Lung microvascular endothelial cell (primary cell): Measurements from ENCODE around the gene NR5A2. TPM values are rescaled to one million over a fixed set of nuclear protein-coding genes. Genes with fewer than 3 reads are reported as not detected.

ENCODE experiments used
- DNase-seq, 2 donors: peaks; one replicate each; pipeline versions ENCODE4 v3.0.0 to v3.0.0-alpha.2; 2010; ENCODE audit warnings: low read depth in 2 of 2
- total RNA-seq: library from RNA; depleted of rRNA; stranded (reverse); fragments of >200 nt; gene quantifications from 2 replicates; pipeline ENCODE4 v1.2.1, GENCODE V29; 2014

NR5A2 gene
- total RNA-seq = 3.4 and 7.2 TPM in 2 replicates

GRCh38 chr1:200027264-200027823, at the start of gene NR5A2:
Gene NR5A2, plus strand, starts transcription at chr1:200027710. Its CDS starts 138 bp downstream, at chr1:200027848.
- no peak for DNase-seq

- peak in 1 of 2 donors; percentile 12 for DNase-seq
Measured at GRCh38 chr1:199978408-199978940, 49.0 kb upstream of the NR5A2 start.

- no peak for DNase-seq
Measured at GRCh38 chr1:199979071-199979470, 48.4 kb upstream of the NR5A2 start.

GRCh38 chr1:199981584-199981983, 45.9 kb upstream of the NR5A2 start:
- no peak for DNase-seq

- DNase-seq = no peak
Measured at GRCh38 chr1:199982606-199983005, 44.9 kb upstream of the NR5A2 start.

- no peak for DNase-seq
Measured at GRCh38 chr1:199983531-199983930, 44.0 kb upstream of the NR5A2 start.

GRCh38 chr1:199995096-199995685, 32.3 kb upstream of the NR5A2 start:
- DNase-seq = no peak

- DNase-seq = no peak
Measured at GRCh38 chr1:200005165-200005564, 22.3 kb upstream of the NR5A2 start.

GRCh38 chr1:200006711-200007110, 20.8 kb upstream of the NR5A2 start:
- no peak for DNase-seq

GRCh38 chr1:200015811-200016210, 11.7 kb upstream of the NR5A2 start:
- DNase-seq = no peak

GRCh38 chr1:200021577-200022238, 5.8 kb upstream of the NR5A2 start:
- no peak for DNase-seq

- DNase-seq = peak in 1 of 2 donors; percentile 38
Measured at GRCh38 chr1:200022239-200022804, 5.2 kb upstream of the NR5A2 start.

- peak; percentile 7 to 17 for DNase-seq
Measured at GRCh38 chr1:200028586-200029034, 1.1 kb downstream of the NR5A2 start.

GRCh38 chr1:200029035-200029821, 1.7 kb downstream of the NR5A2 start:
- DNase-seq = peak; percentile 64 to 66

- no peak for DNase-seq
Measured at GRCh38 chr1:200029822-200030152, 2.3 kb downstream of the NR5A2 start.

GRCh38 chr1:200030791-200031190, 3.3 kb downstream of the NR5A2 start:
- no peak for DNase-seq

- no peak for DNase-seq
Measured at GRCh38 chr1:200033511-200034261, 6.2 kb downstream of the NR5A2 start.

- no peak for DNase-seq
Measured at GRCh38 chr1:200034262-200034557, 6.7 kb downstream of the NR5A2 start.

- DNase-seq = peak in 1 of 2 donors; percentile 34
Measured at GRCh38 chr1:200034761-200035396, 7.4 kb downstream of the NR5A2 start.

- no peak for DNase-seq
Measured at GRCh38 chr1:200035397-200035955, 8.0 kb downstream of the NR5A2 start.
